ENCODE measurements around the gene NXPH4. TPM values are rescaled to one million over a fixed set of nuclear protein-coding genes. Genes with fewer than 3 reads are reported as not detected.

Gene NXPH4
- total RNA-seq, result under 1 TPM in 3 of 6 donors, not detected in 3; 0.20 to 0.94 (median 0.22) TPM

GRCh38 chr12:57216014-57216911 is at the start of gene NXPH4:
NXPH4 (plus strand) TSS chr12:57216794; CDS start chr12:57216970, 176 bp downstream.
- no peaks in the 10 kb centered on the region for H3K9me3 ChIP-seq
- WGBS, 2 donors, result 1 to 5% methylated on average over 13 to 17 of the region's 102 CpGs
- H3K27me3 ChIP-seq, result peaks cover 3 to 59% (median 41%) of the 10 kb centered on the region in 4 donors
- peaks cover 31 to 60% (median 33%) of the 10 kb centered on the region in 4 donors for H3K4me1 ChIP-seq
- H3K4me3 ChIP-seq, result peak within 1 kb of the TSS; percentile 36 to 51 (median 46)
- ATAC-seq (ENCODE audit: low FRiP score in 2 of 2) (peak in 1 of 2 donors; percentile 5), DNase-seq (peak in 1 of 2 donors; percentile 94)
- H3K36me3 ChIP-seq, result peaks cover 0 to 9% (median 3%) of the 10 kb centered on the region in 4 donors
- TF ChIP-seq POLR2AphosphoS5 (IDR thresholded peaks at IDR 0.05) (no peak), EP300 (IDR thresholded peaks at IDR 0.05) (no peak), POLR2A (IDR thresholded peaks at IDR 0.05) (no peak), CTCF (IDR thresholded peaks at IDR 0.05) (no peak)
- H3K27ac ChIP-seq, result no peak within 1 kb of the TSS

GRCh38 chr12:57166971-57167371 is 49.6 kb upstream of the NXPH4 start:
- Histone ChIP-seq H3K36me3 (peaks cover 8 to 82% (median 39%) of the 10 kb centered on the region in 4 donors), H3K4me1 (no peaks in the 10 kb centered on the region), H3K27me3 (no peaks in the 10 kb centered on the region), H3K9me3 (no peaks in the 10 kb centered on the region), H3K27ac (no peak overlapping the region), H3K4me3 (no peak overlapping the region)
- ATAC-seq (ENCODE audit: low FRiP score in 2 of 2), result no peak
- WGBS, 2 donors, result 74 to 77% methylated on average over 10 of the region's 10 CpGs
- no peak for TF ChIP-seq POLR2A (IDR thresholded peaks at IDR 0.05)
- TF ChIP-seq CTCF (IDR thresholded peaks at IDR 0.05), result no peak
- no peak for TF ChIP-seq EP300 (IDR thresholded peaks at IDR 0.05)
- TF ChIP-seq POLR2AphosphoS5 (IDR thresholded peaks at IDR 0.05), result no peak
- no peak for DNase-seq

- H3K36me3 ChIP-seq, result peaks cover 4 to 74% (median 38%) of the 10 kb centered on the region in 4 donors
- ATAC-seq (ENCODE audit: low FRiP score in 2 of 2) (no peak), DNase-seq (no peak)
- 80 to 93% methylated on average over 10 of the region's 10 CpGs for WGBS, 2 donors
- no peaks in the 10 kb centered on the region for H3K27me3 ChIP-seq
- TF ChIP-seq POLR2A (IDR thresholded peaks at IDR 0.05), result no peak
- TF ChIP-seq EP300 (IDR thresholded peaks at IDR 0.05), result no peak
- no peak for TF ChIP-seq POLR2AphosphoS5 (IDR thresholded peaks at IDR 0.05)
- TF ChIP-seq CTCF (IDR thresholded peaks at IDR 0.05), result no peak
- H3K9me3 ChIP-seq, result no peaks in the 10 kb centered on the region
- H3K27ac ChIP-seq, result no peak overlapping the region
- H3K4me3 ChIP-seq, result no peak overlapping the region
- H3K4me1 ChIP-seq, result no peaks in the 10 kb centered on the region
Measured at GRCh38 chr12:57168058-57168457, 48.5 kb upstream of the NXPH4 start.

GRCh38 chr12:57169046-57169795 is 47.4 kb upstream of the NXPH4 start:
- no peak for TF ChIP-seq EP300 (IDR thresholded peaks at IDR 0.05)
- WGBS, 2 donors, result 92 to 93% methylated on average over 14 to 21 of the region's 23 CpGs
- no peaks in the 10 kb centered on the region for H3K4me1 ChIP-seq
- DNase-seq, result no peak
- H3K36me3 ChIP-seq, result peaks cover 4 to 81% (median 41%) of the 10 kb centered on the region in 4 donors
- H3K4me3 ChIP-seq, result no peak overlapping the region
- no peaks in the 10 kb centered on the region for H3K9me3 ChIP-seq
- H3K27me3 ChIP-seq, result no peaks in the 10 kb centered on the region
- H3K27ac ChIP-seq, result no peak overlapping the region
- ATAC-seq (ENCODE audit: low FRiP score in 2 of 2), result no peak

- DNase-seq, result no peak
- Histone ChIP-seq H3K4me3 (no peak overlapping the region), H3K27ac (no peak overlapping the region), H3K36me3 (peaks cover 4 to 78% (median 38%) of the 10 kb centered on the region in 4 donors), H3K4me1 (no peaks in the 10 kb centered on the region), H3K9me3 (no peaks in the 10 kb centered on the region), H3K27me3 (no peaks in the 10 kb centered on the region)
- TF ChIP-seq POLR2A (IDR thresholded peaks at IDR 0.05), result no peak
- TF ChIP-seq EP300 (IDR thresholded peaks at IDR 0.05), result no peak
- TF ChIP-seq CTCF (IDR thresholded peaks at IDR 0.05), result no peak
- no peak for TF ChIP-seq POLR2AphosphoS5 (IDR thresholded peaks at IDR 0.05)
- 81 to 84% methylated on average over 7 of the region's 7 CpGs for WGBS, 2 donors
- no peak for ATAC-seq (ENCODE audit: low FRiP score in 2 of 2)
Measured at GRCh38 chr12:57169969-57170368, 46.6 kb upstream of the NXPH4 start.
